ENCODE measurements around the gene COL25A1.
"Not testable (repeated sequence)": the region's sequence is repeated elsewhere in the genome, so short reads cannot be mapped to it uniquely, and the experiment has no call there.

COL25A1 gene

DNA sequence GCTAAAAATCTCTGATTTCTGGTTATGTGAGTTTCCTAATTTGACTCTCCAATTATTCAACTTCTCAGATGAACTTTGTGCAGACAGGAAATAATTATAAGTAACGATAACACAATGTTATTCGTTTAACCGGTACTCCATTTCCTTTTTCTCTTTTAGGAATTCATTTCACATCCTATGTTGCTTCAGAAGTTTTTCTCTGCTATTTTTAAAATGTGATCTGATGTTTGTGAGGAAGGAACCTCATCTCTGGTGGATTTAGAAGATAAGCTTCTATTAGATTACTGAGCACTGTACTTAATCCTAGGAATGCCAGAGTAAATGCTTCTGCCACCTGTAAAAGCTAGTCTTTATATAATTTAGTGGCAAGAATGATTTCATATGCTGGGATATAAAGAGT, 423.7 kb downstream of the COL25A1 start:
- H3K4me3 ChIP-seq (ENCODE audit: low read length) = no peak overlapping the region
- H3K9ac ChIP-seq (ENCODE audit: low read length) = no peak overlapping the region
- H3K27me3 ChIP-seq (ENCODE audit: control insufficient read depth, insufficient read depth, low read length) = no peaks in the 10 kb centered on the region
- no peaks in the 10 kb centered on the region for H3K4me1 ChIP-seq (ENCODE audit: control insufficient read depth, insufficient read depth, low read length)
- no peaks in the 10 kb centered on the region for H3K36me3 ChIP-seq (ENCODE audit: control insufficient read depth, insufficient read depth, low read length)
- no peaks in the 10 kb centered on the region for H3K9me3 ChIP-seq (ENCODE audit: control insufficient read depth, low read length)

DNA sequence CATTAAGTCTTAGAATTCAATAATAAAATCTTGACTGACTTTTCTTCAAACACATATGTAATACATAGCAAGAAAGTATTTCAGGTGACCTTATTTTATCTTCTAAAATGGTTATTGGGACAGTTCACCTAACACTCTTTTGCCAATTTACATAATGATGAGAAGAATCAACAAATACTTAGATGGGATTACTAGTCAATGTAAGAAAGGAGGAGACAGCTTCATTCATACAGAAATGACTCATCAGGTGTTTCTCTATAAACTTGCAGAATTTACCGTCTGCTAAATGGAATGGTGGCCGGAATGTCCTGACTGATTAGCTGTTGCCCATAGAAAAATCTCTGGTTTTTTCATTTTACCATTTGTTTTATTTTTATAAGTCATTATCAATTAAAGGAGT, 424.6 kb downstream of the COL25A1 start:
- Histone ChIP-seq H3K4me3 (ENCODE audit: low read length) (no peak overlapping the region), H3K27me3 (ENCODE audit: control insufficient read depth, insufficient read depth, low read length) (no peaks in the 10 kb centered on the region), H3K9ac (ENCODE audit: low read length) (no peak overlapping the region), H3K36me3 (ENCODE audit: control insufficient read depth, insufficient read depth, low read length) (no peaks in the 10 kb centered on the region), H3K4me1 (ENCODE audit: control insufficient read depth, insufficient read depth, low read length) (no peaks in the 10 kb centered on the region), H3K9me3 (ENCODE audit: control insufficient read depth, low read length) (no peaks in the 10 kb centered on the region)

DNA sequence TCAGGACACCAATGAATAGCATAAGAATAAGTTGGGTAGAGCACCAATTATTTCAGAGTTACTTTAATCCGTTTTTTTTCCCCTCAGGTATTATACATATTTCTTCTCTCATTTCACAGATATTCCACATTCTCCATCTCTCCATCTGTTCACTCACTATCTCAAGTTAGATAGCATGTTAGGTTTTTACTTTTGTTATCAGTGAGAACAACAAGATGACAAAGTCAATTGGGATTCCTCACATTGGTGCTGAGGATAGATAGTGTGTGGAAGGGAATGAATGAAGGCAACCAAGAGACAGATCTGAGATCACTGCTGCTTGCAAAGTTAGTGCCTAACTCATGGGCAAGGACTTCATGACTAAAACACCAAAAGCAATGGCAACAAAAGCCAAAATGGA, 427.7 kb downstream of the COL25A1 start:
- no peak overlapping the region for H3K4me3 ChIP-seq (ENCODE audit: low read length)
- H3K9ac ChIP-seq (ENCODE audit: low read length) = no peak overlapping the region
- H3K9me3 ChIP-seq (ENCODE audit: control insufficient read depth, low read length) = no peaks in the 10 kb centered on the region
- no peaks in the 10 kb centered on the region for H3K36me3 ChIP-seq (ENCODE audit: control insufficient read depth, insufficient read depth, low read length)
- no peaks in the 10 kb centered on the region for H3K4me1 ChIP-seq (ENCODE audit: control insufficient read depth, insufficient read depth, low read length)
- no peaks in the 10 kb centered on the region for H3K27me3 ChIP-seq (ENCODE audit: control insufficient read depth, insufficient read depth, low read length)

DNA sequence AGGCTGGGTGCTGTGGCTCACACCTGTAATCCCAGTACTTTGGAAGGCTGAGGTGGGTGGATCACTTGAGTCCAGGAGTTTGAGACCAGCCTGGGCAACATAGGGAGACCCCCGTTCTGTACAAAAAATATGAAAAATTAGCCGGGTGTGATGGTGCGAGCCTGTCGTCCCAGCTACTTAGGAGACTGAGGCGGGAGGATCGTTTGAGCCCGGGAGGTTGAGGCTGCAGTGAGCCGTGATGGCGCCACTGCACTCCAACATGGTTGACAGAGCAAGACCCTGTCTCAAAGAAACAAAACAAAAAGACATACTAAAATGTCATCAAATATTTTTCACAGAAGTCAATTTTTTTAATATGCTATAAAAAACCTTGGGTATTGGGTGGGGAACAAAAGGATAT, 432.5 kb downstream of the COL25A1 start:
- not testable (repeated sequence) for H3K36me3 ChIP-seq (ENCODE audit: control insufficient read depth, insufficient read depth, low read length); H3K27me3 ChIP-seq (ENCODE audit: control insufficient read depth, insufficient read depth, low read length); H3K4me3 ChIP-seq (ENCODE audit: low read length); H3K4me1 ChIP-seq (ENCODE audit: control insufficient read depth, insufficient read depth, low read length); H3K9ac ChIP-seq (ENCODE audit: low read length); H3K9me3 ChIP-seq (ENCODE audit: control insufficient read depth, low read length)

DNA sequence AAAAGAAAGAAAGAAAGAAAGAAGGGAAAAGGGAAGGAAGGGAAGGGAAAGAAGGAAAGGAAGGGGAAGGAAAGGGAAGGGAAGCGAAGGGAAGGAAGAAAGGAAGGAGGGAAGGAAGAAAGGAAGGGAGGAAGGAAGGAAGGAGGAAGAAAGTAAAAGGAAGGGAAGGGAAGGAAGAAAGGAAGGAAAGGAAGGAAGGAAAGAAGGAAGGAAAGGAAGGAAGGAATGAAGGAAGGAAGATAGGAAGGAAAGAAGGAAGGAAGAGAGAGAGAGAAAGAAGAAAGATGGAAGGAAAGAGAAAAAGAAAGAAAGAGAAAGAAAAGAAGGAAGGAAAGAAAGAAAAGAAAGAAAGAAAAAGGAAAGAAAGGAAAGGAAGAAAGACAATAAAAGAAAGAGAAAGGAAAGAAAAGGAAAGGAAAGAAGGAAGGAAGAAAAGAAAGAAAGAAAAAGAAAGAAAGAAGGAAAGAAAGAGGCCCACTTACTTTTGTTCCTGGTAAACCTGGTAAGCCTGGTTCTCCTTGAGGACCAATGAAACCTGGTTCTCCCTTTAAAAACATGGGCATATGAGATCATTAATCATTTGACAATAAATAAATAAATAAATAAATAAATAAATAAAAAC, 433.7 kb downstream of the COL25A1 start:
- no peak overlapping the region for H3K9ac ChIP-seq (ENCODE audit: low read length)
- H3K9me3 ChIP-seq (ENCODE audit: control insufficient read depth, low read length) = no peaks in the 10 kb centered on the region
- H3K36me3 ChIP-seq (ENCODE audit: control insufficient read depth, insufficient read depth, low read length) = no peaks in the 10 kb centered on the region
- H3K4me3 ChIP-seq (ENCODE audit: low read length) = no peak overlapping the region
- no peaks in the 10 kb centered on the region for H3K27me3 ChIP-seq (ENCODE audit: control insufficient read depth, insufficient read depth, low read length)
- H3K4me1 ChIP-seq (ENCODE audit: control insufficient read depth, insufficient read depth, low read length) = no peaks in the 10 kb centered on the region

DNA sequence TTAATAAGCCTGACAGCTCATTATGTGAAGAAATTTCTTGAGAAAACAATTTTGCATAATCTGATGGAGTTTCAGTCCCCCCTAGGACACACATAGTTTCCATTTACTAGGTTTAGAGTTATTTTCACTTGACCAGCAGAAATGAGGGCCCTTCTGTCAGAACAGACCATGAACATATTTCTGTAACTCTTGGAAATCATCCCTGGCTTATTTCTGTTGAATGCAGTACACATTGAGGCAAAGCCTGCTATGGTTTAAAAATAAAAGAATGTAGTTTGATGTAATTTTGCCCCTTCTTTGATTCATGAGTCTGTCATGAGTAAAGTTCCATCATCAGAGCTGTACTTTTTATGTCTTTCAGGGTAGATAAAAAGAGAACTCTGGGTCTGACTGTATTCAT, 435.0 kb downstream of the COL25A1 start:
- no peaks in the 10 kb centered on the region for H3K4me1 ChIP-seq (ENCODE audit: control insufficient read depth, insufficient read depth, low read length)
- no peaks in the 10 kb centered on the region for H3K9me3 ChIP-seq (ENCODE audit: control insufficient read depth, low read length)
- H3K36me3 ChIP-seq (ENCODE audit: control insufficient read depth, insufficient read depth, low read length) = no peaks in the 10 kb centered on the region
- no peak overlapping the region for H3K9ac ChIP-seq (ENCODE audit: low read length)
- H3K4me3 ChIP-seq (ENCODE audit: low read length) = no peak overlapping the region
- no peaks in the 10 kb centered on the region for H3K27me3 ChIP-seq (ENCODE audit: control insufficient read depth, insufficient read depth, low read length)

DNA sequence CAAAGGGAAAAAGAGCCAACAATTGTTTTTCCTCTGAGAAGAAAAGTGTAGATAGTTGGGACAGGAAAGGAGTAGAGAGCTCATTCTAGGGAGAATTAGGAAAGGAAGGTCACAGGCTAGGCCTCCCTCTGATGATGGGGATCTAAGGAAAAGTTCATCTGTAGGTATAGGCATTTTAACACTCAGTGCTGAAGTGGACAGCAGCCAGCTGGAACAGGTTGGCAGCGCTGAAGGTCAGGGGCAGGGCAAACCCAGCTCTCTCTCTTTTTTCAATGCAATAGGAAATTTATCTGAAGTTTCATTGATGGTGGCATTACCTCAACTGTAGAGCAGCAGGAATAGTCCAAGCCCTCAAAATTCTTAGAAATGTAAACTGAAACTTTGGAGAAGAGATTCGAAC, 441.1 kb downstream of the COL25A1 start:
- no peaks in the 10 kb centered on the region for H3K4me1 ChIP-seq (ENCODE audit: control insufficient read depth, insufficient read depth, low read length)
- H3K27me3 ChIP-seq (ENCODE audit: control insufficient read depth, insufficient read depth, low read length) = no peaks in the 10 kb centered on the region
- no peaks in the 10 kb centered on the region for H3K36me3 ChIP-seq (ENCODE audit: control insufficient read depth, insufficient read depth, low read length)
- H3K4me3 ChIP-seq (ENCODE audit: low read length) = no peak overlapping the region
- H3K9me3 ChIP-seq (ENCODE audit: control insufficient read depth, low read length) = no peaks in the 10 kb centered on the region
- H3K9ac ChIP-seq (ENCODE audit: low read length) = no peak overlapping the region

DNA sequence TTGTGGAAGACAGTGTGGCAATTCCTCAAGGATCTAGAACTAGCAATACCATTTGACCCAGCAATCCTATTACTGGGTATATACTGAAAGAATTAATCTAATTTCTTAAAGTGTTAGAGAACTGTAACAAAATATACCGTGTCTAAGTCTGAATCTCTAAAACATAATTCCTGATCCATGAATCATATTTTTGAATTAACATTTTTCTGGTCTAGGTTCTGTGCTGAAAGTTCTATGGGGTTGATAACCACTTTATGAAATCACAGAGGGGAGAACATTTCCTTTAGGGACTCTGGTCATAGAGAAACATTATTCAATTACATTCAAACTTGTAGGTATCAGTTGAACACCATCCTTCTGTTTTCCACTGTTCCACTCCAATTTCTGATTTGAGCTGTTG, 447.7 kb downstream of the COL25A1 start:
- no peak overlapping the region for H3K9ac ChIP-seq (ENCODE audit: low read length)
- no peak overlapping the region for H3K4me3 ChIP-seq (ENCODE audit: low read length)
- H3K27me3 ChIP-seq (ENCODE audit: control insufficient read depth, insufficient read depth, low read length) = no peaks in the 10 kb centered on the region
- no peaks in the 10 kb centered on the region for H3K4me1 ChIP-seq (ENCODE audit: control insufficient read depth, insufficient read depth, low read length)
- H3K9me3 ChIP-seq (ENCODE audit: control insufficient read depth, low read length) = no peaks in the 10 kb centered on the region
- no peaks in the 10 kb centered on the region for H3K36me3 ChIP-seq (ENCODE audit: control insufficient read depth, insufficient read depth, low read length)

DNA sequence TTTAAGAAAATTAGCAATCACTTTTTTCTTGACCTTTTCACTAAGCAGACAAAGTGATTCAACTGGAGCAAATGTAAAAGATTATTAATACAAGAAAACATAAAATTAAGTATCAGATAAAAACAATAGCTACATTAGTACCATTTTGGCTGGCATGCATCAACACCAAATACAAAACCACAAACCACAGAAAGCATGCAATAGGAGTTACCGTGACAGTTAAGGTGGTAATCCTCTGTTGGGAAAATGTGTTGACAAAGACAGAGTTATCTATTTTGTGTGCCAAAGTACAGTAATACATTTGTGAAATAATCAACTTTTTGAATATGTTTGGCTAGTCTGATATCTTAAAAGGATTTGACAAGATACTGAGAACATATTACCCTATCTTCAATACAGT, 449.8 kb downstream of the COL25A1 start:
- no peaks in the 10 kb centered on the region for H3K27me3 ChIP-seq (ENCODE audit: control insufficient read depth, insufficient read depth, low read length)
- H3K4me1 ChIP-seq (ENCODE audit: control insufficient read depth, insufficient read depth, low read length) = no peaks in the 10 kb centered on the region
- H3K36me3 ChIP-seq (ENCODE audit: control insufficient read depth, insufficient read depth, low read length) = no peaks in the 10 kb centered on the region
- H3K9me3 ChIP-seq (ENCODE audit: control insufficient read depth, low read length) = no peaks in the 10 kb centered on the region
- no peak overlapping the region for H3K9ac ChIP-seq (ENCODE audit: low read length)
- no peak overlapping the region for H3K4me3 ChIP-seq (ENCODE audit: low read length)

DNA sequence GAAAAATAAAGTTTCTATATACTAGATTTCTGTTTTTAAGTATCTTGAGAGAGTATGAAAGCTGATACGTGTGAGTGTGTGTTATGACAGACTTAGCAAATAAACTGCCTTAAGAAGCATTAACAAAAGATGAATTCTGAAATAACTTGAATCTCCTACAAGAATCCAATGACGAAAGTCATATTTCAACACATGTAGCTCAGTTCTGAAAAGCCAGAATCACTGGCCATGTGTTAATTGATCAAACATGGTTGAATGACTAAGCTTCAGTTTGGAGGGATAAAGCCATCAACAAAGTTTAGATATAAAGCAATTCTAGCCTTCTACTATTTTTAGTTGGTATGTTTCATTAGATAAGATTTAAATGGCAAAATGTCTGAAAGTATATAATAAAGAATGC, 451.1 kb downstream of the COL25A1 start:
- no peak overlapping the region for H3K4me3 ChIP-seq (ENCODE audit: low read length)
- H3K9me3 ChIP-seq (ENCODE audit: control insufficient read depth, low read length) = no peaks in the 10 kb centered on the region
- no peaks in the 10 kb centered on the region for H3K27me3 ChIP-seq (ENCODE audit: control insufficient read depth, insufficient read depth, low read length)
- no peaks in the 10 kb centered on the region for H3K4me1 ChIP-seq (ENCODE audit: control insufficient read depth, insufficient read depth, low read length)
- H3K36me3 ChIP-seq (ENCODE audit: control insufficient read depth, insufficient read depth, low read length) = no peaks in the 10 kb centered on the region
- H3K9ac ChIP-seq (ENCODE audit: low read length) = no peak overlapping the region

DNA sequence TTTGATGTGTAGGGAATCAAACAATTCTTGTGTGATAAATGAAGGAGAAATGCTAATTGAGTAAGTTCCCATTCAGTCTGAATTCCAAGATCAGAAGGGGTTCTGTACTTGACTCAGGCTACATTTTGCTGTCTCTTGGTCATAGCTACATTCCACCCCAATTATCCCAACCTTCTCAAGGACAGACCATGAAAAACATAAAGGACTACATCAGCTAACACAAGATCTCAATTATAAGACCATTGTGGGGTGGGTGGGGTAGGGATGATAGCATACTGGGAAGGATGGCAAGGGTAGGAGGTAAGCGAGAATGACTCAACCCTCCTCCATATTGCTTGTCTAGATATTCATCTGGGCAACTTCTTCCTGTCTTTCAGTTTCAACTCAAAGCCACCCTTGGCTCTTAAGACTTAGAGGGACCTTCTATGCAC, 452.2 kb downstream of the COL25A1 start:
- Histone ChIP-seq H3K36me3 (ENCODE audit: control insufficient read depth, insufficient read depth, low read length) (no peaks in the 10 kb centered on the region), H3K9ac (ENCODE audit: low read length) (no peak overlapping the region), H3K9me3 (ENCODE audit: control insufficient read depth, low read length) (no peaks in the 10 kb centered on the region), H3K4me3 (ENCODE audit: low read length) (no peak overlapping the region), H3K27me3 (ENCODE audit: control insufficient read depth, insufficient read depth, low read length) (no peaks in the 10 kb centered on the region), H3K4me1 (ENCODE audit: control insufficient read depth, insufficient read depth, low read length) (no peaks in the 10 kb centered on the region)

DNA sequence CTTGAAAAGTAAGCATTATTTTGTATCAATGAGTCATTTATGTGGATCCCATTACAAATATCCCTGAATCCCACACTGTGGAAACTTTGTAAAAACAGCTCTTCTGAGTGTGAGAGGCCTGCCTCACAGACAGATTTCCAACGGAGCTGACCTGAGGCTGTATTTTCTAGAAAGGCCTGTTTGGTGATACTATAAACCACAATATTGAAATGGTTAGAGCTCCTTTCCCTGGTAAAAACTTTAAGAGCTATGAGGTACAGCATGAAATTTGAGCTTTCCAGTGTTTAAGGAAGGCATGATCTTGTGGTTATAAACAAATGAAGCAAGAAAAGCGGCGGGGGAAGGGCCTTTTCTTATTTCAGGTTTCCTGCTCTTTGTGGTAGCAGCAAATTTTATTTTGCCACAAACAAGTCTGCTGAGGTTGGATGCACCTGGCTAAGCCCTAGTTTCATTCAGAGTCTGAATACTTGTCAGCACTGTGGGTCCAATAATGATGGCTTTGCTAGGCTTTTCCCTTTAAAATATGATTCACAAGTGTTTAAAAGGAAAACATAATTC, 452.8 kb downstream of the COL25A1 start:
- Histone ChIP-seq H3K9ac (ENCODE audit: low read length) (no peak overlapping the region), H3K4me1 (ENCODE audit: control insufficient read depth, insufficient read depth, low read length) (no peaks in the 10 kb centered on the region), H3K9me3 (ENCODE audit: control insufficient read depth, low read length) (no peaks in the 10 kb centered on the region), H3K4me3 (ENCODE audit: low read length) (no peak overlapping the region), H3K36me3 (ENCODE audit: control insufficient read depth, insufficient read depth, low read length) (no peaks in the 10 kb centered on the region), H3K27me3 (ENCODE audit: control insufficient read depth, insufficient read depth, low read length) (no peaks in the 10 kb centered on the region)

DNA sequence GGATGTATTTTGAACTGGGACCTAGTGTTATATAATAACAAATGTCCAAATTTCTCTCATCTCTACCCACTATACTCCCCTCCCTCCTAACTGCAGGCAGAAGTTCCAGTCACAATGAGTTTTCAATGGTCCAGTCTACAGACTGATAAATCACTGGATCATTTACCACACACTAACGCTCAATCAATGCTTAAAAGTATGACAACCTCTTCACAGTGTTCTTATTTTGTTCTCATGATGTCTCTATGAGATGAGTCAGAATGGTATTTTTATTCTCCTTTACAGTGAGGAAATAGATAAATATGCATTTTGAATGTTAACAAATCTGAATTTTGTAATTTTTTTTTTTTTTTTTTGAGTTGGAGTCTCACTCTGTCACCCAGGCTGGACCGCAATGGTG, 455.9 kb downstream of the COL25A1 start:
- H3K36me3 ChIP-seq (ENCODE audit: control insufficient read depth, insufficient read depth, low read length) = no peaks in the 10 kb centered on the region
- H3K9me3 ChIP-seq (ENCODE audit: control insufficient read depth, low read length) = no peaks in the 10 kb centered on the region
- no peaks in the 10 kb centered on the region for H3K27me3 ChIP-seq (ENCODE audit: control insufficient read depth, insufficient read depth, low read length)
- H3K4me1 ChIP-seq (ENCODE audit: control insufficient read depth, insufficient read depth, low read length) = no peaks in the 10 kb centered on the region
- no peak overlapping the region for H3K4me3 ChIP-seq (ENCODE audit: low read length)
- no peak overlapping the region for H3K9ac ChIP-seq (ENCODE audit: low read length)

Data from mucosa of stomach (tissue), 1 donor.